ENCODE results near the gene CNOT2.

DNA sequence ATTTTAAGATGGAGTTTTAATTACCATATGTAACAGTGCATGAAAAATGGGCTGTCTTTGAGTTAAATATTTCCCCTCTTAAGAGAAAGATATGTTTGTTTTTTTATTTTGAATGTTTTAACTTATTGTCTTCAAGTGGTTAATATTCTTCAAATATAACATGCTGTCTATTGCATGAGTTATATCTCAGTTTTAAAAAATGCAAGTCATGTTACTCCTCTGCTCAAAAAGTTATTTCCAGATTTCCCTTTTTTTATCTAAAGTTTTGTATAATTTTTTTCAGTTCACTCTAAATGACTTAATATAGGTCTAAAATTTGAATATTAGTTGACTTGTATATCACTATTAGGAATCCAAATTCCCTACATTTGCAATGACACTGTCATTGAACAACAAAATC, 117.0 kb downstream of the CNOT2 start:
- no peak for TF ChIP-seq EZH2 (IDR thresholded peaks at IDR 0.05; ENCODE audit: insufficient read depth, low read length)
- TF ChIP-seq, protein P1, sequence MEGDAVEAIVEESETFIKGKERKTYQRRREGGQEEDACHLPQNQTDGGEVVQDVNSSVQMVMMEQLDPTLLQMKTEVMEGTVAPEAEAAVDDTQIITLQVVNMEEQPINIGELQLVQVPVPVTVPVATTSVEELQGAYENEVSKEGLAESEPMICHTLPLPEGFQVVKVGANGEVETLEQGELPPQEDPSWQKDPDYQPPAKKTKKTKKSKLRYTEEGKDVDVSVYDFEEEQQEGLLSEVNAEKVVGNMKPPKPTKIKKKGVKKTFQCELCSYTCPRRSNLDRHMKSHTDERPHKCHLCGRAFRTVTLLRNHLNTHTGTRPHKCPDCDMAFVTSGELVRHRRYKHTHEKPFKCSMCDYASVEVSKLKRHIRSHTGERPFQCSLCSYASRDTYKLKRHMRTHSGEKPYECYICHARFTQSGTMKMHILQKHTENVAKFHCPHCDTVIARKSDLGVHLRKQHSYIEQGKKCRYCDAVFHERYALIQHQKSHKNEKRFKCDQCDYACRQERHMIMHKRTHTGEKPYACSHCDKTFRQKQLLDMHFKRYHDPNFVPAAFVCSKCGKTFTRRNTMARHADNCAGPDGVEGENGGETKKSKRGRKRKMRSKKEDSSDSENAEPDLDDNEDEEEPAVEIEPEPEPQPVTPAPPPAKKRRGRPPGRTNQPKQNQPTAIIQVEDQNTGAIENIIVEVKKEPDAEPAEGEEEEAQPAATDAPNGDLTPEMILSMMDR (IDR thresholded peaks at IDR 0.05; ENCODE audit: insufficient read depth, low read depth, low read length), result no peak

Data from astrocyte (in vitro differentiated cells and primary cell).